ENCODE results near the gene APOLD1. TPM values are rescaled to one million over a fixed set of nuclear protein-coding genes. Genes with fewer than 3 reads are reported as not detected.
"Not testable (repeated sequence)": the region's sequence is repeated elsewhere in the genome, so short reads cannot be mapped to it uniquely, and the experiment has no call there.

The APOLD1 gene
- total RNA-seq, 2 donors from 2014 or later, result 8.7 to 42.2 TPM

DNA sequence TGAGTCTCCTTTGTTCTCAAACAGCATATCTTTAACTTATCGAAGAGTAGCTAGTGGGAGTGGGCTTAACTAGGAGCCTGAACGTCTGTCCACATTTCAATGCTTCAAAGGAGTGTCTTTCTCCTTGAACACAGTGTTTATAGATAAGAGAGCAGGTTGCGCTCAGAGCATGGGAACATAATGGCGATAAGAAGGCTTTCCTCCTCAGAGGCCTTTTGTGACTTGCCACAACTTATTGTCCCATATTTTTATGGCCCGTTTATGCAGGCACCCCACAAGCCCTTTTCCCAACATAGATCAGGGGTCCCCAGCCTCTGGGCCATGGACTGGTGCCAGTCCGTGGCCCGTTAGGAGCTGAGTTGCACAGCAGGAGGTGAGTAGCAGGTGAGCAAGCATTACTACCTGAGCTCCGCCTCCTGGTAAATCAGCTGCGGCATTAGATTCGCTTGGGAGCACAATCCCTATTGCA lies 25.1 kb downstream of the APOLD1 start:
- Mint-ChIP-seq H3K36me3 (ENCODE audit: low read depth) (peaks cover 27% of the 10 kb centered on the region), H3K27me3 (no peaks in the 10 kb centered on the region), H3K4me1 (peaks cover 41% of the 10 kb centered on the region), H3K9me3 (no peaks in the 10 kb centered on the region), H3K27ac (no peak overlapping the region), H3K4me3 (no peak overlapping the region)
- ATAC-seq (replicated peaks), result no peak

DNA sequence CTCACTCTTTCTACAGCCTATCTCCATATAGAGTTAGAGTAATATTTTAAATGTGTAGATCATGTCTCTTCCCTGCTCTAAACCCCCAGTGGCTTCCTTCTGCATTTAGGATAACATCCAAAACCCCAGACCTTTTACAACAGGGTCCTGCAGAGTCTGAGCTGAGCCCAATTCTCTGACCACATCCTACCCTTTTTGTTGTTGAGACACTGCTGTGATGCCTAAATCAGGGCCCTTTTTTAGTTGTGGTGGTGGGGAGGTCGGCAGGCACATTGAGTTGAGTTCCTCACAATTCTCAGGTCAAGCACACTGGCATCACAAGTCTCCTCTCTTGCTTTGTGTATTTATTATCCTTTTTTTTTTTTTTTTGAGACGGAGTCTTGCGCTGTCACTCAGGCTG lies 25.9 kb downstream of the APOLD1 start:
- Mint-ChIP-seq H3K36me3 (ENCODE audit: low read depth) (peaks cover 34% of the 10 kb centered on the region), H3K4me1 (peaks cover 44% of the 10 kb centered on the region), H3K27ac (no peak overlapping the region)

DNA sequence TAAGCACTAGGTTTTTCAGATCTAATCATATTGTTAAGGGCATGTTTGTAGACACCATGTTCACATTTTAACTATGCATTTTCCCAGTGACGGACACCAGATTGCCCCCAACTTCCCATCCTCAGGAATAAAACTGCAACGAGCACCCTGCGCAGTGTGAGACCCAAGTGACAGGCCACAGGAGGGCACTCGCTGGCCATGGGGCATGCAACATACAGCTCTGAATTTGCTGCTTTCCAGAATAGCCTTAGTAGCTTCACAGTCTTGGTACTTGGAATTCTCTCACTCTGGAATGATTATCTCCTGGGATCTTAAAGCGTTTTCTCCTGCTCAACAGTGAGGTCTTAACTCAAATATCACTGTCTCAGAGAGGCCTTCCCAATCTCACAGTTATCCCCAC lies 26.7 kb downstream of the APOLD1 start:
- H3K9me3 Mint-ChIP-seq, result no peaks in the 10 kb centered on the region
- H3K4me1 Mint-ChIP-seq, result peaks cover 43% of the 10 kb centered on the region
- H3K27ac Mint-ChIP-seq, result no peak overlapping the region
- no peaks in the 10 kb centered on the region for H3K27me3 Mint-ChIP-seq
- peaks cover 43% of the 10 kb centered on the region for H3K36me3 Mint-ChIP-seq (ENCODE audit: low read depth)
- no peak overlapping the region for H3K4me3 Mint-ChIP-seq
- no peak for ATAC-seq (replicated peaks)

More for the DNA sequence above, 25.9 kb downstream of the APOLD1 start:
- H3K4me3 Mint-ChIP-seq, result no peak overlapping the region
- no peaks in the 10 kb centered on the region for H3K9me3 Mint-ChIP-seq
- ATAC-seq (replicated peaks), result no peak
- H3K27me3 Mint-ChIP-seq, result no peaks in the 10 kb centered on the region

DNA sequence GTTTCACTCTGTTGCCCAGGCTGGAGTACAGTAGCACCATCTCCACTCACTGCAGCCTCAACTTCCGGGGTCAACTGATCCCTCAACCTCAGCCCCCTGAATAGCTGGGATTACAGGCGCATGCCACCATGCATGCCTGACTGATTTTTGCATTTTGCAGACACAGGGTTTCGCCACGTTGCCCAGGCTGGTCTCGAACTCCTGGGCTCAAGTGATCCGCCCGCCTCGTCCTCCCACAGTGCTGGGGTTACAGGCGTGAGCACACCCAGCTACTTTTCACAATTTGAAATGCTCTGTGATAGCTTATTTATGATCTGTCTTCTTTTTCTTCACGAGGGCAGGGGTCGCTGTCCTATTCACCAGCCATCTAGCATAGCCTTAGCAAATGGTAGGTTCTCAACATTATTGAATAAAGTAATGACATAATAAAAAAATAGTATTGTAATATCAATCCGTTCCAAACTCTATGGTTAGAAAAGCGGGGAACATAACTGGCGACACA lies 27.2 kb downstream of the APOLD1 start:
- ATAC-seq (replicated peaks), result no peak
- Mint-ChIP-seq H3K9me3 (no peaks in the 10 kb centered on the region), H3K27ac (peak overlapping the region; percentile 93), H3K4me3 (peak overlapping the region; percentile 98), H3K27me3 (no peaks in the 10 kb centered on the region), H3K36me3 (ENCODE audit: low read depth) (peaks cover 48% of the 10 kb centered on the region), H3K4me1 (peaks cover 43% of the 10 kb centered on the region)

DNA sequence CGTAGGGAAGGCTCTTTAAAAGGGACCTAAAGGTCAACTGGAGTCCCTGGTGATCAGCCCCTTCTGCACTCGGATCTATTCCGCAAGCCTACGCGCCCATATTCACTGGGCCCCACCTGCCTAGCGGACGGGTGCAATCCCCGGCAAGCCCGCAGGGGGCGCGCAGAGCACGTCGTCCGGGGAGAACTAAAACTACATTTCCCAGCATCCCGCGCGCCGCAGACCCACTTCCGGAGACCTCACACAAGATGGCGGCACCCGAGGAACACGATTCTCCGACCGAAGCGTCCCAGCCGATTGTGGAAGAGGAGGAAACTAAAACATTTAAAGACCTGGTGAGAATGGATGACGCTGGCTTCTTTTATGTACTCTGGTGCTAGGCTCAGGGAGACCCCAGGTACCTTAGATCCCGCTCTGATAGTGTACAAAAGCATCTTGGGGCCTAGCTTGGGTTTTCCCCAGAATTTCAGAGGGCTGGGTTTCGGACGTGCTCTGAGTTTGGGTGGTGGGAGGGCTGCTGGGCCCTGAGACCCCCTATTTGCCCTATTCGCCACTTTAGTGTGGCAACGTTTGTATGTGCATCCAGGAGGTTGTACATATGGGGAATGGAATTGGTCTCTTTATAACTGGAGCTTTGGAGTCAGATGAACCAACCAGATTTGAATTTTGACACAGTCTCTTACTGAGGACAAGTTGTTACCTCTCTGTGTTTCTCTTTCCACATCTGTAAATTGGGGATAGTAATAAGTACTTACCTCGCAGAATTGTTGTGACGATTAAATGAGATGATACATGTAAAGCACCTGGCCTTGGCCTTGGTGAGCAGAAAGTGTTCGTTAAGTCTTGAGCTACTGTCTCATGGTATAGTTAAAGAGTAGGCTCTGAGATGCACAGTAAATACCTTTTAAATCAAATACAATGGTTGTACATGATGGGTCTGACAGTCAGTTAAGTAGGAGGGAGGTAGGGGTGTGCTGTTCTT lies 28.0 kb downstream of the APOLD1 start, which contains the start of gene DDX47:
Gene DDX47 (plus strand): TSS at position 227 of the 982 bp plus-strand sequence. CDS start 22 bp downstream, at position 249.
- H3K9me3 Mint-ChIP-seq, result no peaks in the 10 kb centered on the region
- peak; percentile 92 for ATAC-seq (replicated peaks)

DNA sequence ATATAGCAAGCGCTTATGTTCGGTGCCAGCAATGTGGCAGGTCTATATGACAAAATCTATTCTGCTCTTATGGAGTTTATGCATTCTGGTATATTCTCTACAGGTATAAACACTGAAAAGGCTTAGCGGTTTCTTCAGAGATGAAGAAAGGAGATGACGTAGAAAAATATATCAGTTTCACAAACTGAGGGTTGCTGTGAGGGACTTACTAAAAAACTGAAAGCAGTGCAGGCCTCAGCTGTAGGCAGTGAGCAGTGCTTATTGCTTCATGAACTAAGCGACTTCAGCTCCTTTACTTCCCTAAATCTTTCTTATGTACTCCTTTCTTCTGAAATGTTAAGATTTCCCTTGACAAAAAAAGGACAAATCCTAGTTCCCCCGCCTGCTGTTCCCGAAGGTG lies 32.2 kb downstream of the APOLD1 start:
- H3K27ac Mint-ChIP-seq, result peak overlapping the region; percentile 70
- H3K27me3 Mint-ChIP-seq, result no peaks in the 10 kb centered on the region
- peaks cover 44% of the 10 kb centered on the region for H3K4me1 Mint-ChIP-seq
- ATAC-seq (replicated peaks), result no peak
- H3K36me3 Mint-ChIP-seq (ENCODE audit: low read depth), result peaks cover 97% of the 10 kb centered on the region
- no peak overlapping the region for H3K4me3 Mint-ChIP-seq
- H3K9me3 Mint-ChIP-seq, result no peaks in the 10 kb centered on the region

More for the DNA sequence above, 28.0 kb downstream of the APOLD1 start, which contains the start of gene DDX47:
- Mint-ChIP-seq H3K27me3 (no peaks in the 10 kb centered on the region), H3K36me3 (ENCODE audit: low read depth) (peaks cover 55% of the 10 kb centered on the region), H3K4me1 (peaks cover 37% of the 10 kb centered on the region), H3K27ac (peak within 1 kb of the TSS; percentile 93), H3K4me3 (peak within 1 kb of the TSS; percentile 98)

DNA sequence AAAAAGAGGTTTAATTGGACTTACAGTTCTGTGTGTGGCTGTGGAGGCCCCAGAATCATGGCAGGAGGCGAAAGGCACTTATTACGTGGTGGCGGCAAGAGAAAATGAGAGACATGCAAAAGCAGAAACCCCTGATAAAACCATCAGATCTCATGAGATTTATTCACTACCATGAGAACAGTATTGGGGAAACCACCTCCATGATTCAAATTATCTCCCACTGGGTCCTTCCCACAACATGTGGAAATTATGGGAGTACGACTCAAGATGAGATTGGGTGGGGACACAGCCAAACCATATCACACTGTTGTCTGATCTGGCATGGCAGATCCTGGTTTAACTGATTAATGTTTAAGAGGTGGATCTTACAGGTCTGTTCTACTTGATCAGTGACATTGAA lies 33.2 kb downstream of the APOLD1 start:
- peaks cover 100% of the 10 kb centered on the region for H3K36me3 Mint-ChIP-seq (ENCODE audit: low read depth)
- no peaks in the 10 kb centered on the region for H3K9me3 Mint-ChIP-seq
- H3K27me3 Mint-ChIP-seq, result no peaks in the 10 kb centered on the region
- H3K4me3 Mint-ChIP-seq, result peak overlapping the region; percentile 13
- H3K4me1 Mint-ChIP-seq, result peaks cover 43% of the 10 kb centered on the region
- peak; percentile 32 for ATAC-seq (replicated peaks)
- peak overlapping the region; percentile 70 for H3K27ac Mint-ChIP-seq

DNA sequence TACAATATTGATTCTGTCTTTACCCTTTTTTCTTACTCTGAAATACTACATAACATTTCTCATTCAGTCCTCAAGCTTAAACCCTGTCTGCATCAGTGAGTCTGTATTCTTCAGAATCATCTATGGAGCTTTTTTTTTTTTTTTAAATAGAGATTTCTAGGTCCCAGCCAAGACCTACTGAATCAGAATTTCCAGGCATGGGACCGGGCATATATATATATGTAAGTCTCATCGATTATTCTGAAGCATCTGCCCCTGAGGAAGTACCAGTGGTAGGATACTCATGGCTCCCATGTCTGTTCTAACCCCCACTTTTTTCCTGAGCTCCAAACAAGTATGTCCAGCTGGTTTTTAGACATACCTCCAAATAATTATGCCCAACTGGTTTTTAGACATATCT lies 33.8 kb downstream of the APOLD1 start:
- ATAC-seq (replicated peaks), result no peak
- Mint-ChIP-seq H3K27ac (peak overlapping the region; percentile 70), H3K27me3 (no peaks in the 10 kb centered on the region), H3K4me3 (peak overlapping the region; percentile 13), H3K9me3 (no peaks in the 10 kb centered on the region), H3K36me3 (ENCODE audit: low read depth) (peaks cover 100% of the 10 kb centered on the region), H3K4me1 (peaks cover 39% of the 10 kb centered on the region)

DNA sequence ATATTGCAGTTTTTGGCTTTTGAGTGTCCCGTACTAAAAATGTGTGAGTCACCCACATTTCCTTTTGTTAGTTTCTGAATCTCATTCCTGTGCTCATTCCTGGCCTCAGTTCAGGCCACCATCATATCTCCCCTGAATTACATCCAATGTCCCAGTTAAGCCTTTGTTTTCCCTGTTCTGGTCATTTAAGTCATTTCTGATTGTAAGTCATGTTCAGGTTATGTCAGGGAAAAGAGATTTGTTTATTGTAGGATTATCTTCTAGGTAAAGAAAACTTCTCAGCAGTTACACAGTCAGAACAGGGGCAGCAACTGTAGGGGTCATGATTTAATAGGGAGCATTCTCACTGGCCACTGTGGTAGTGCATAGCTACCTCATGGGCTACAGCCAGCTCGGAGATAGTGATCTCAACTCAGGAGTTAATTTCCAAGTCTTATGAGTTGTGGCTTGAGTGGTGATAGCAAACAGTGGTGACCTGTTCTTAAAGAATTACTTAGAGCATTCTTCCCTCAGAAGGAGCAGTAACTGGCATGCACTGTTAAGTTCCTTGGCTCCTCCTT lies 34.4 kb downstream of the APOLD1 start:
- Mint-ChIP-seq H3K9me3 (no peaks in the 10 kb centered on the region), H3K27me3 (no peaks in the 10 kb centered on the region), H3K4me1 (peaks cover 33% of the 10 kb centered on the region), H3K4me3 (peak overlapping the region; percentile 13), H3K36me3 (ENCODE audit: low read depth) (peaks cover 100% of the 10 kb centered on the region), H3K27ac (peak overlapping the region; percentile 70)
- ATAC-seq (replicated peaks), result peak; percentile 34

DNA sequence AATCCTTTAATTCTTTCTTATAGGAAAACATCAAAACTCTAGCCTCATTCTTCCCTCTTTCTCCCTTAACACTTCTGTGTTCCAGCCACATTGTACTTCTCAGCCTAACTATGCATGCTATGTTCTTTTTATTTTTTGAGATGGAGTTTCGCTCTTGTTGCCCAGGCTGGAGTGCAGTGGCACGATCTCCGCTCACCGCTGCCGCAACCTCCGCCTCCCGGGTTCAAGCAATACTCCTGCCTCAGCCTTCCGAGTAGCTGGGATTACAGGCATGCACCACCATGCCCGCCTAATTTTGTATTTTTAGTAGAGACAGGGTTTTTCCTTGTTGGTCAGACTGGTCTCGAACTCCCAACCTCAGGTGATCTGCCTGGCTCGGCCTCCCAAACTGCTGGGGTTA lies 34.9 kb downstream of the APOLD1 start:
- Mint-ChIP-seq H3K36me3 (ENCODE audit: low read depth) (peaks cover 100% of the 10 kb centered on the region), H3K27ac (peak overlapping the region; percentile 43), H3K4me1 (peaks cover 30% of the 10 kb centered on the region)
- not testable (repeated sequence) for ATAC-seq (replicated peaks); H3K4me3 Mint-ChIP-seq; H3K27me3 Mint-ChIP-seq; H3K9me3 Mint-ChIP-seq

DNA sequence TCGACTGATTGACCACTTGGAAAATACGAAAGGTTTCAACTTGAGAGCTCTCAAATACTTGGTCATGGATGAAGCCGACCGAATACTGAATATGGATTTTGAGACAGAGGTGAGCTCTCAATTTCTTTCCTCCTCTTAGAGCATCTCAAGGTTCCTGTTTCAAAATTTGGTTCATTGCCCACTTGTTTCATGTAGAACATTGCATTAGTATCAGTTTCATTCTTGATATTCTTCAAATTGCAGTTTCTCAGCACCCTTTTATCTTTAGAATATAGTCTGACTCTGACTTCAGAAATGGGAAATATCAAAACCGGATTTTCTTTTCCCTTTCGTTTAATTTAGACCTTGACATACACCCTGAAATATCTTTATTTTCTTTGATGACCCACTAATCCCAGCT lies 36.5 kb downstream of the APOLD1 start:
- no peak for ATAC-seq (replicated peaks)
- Mint-ChIP-seq H3K27me3 (no peaks in the 10 kb centered on the region), H3K9me3 (no peaks in the 10 kb centered on the region), H3K27ac (no peak overlapping the region), H3K4me3 (no peak overlapping the region), H3K4me1 (peaks cover 17% of the 10 kb centered on the region), H3K36me3 (ENCODE audit: low read depth) (peaks cover 100% of the 10 kb centered on the region)

DNA sequence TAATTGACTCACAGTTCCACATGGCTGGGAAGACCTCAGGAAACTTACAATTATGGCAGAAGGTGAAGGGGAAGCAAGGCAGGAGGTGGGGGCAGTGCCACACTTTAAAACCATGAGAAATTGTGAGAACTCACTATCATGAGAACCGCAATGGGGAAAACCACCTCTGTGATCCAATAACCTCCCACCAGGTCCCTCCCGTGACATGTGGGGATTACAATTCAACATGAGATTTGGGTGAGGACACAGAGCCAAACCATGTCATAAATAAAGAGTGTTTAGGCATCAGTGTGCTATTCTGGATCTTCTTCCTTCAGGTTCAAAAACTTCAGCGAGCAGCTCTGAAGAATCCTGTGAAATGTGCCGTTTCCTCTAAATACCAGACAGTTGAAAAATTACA lies 37.4 kb downstream of the APOLD1 start:
- Mint-ChIP-seq H3K36me3 (ENCODE audit: low read depth) (peaks cover 100% of the 10 kb centered on the region), H3K27ac (no peak overlapping the region), H3K27me3 (no peaks in the 10 kb centered on the region), H3K4me3 (no peak overlapping the region), H3K4me1 (peaks cover 17% of the 10 kb centered on the region), H3K9me3 (no peaks in the 10 kb centered on the region)
- ATAC-seq (replicated peaks), result no peak

DNA sequence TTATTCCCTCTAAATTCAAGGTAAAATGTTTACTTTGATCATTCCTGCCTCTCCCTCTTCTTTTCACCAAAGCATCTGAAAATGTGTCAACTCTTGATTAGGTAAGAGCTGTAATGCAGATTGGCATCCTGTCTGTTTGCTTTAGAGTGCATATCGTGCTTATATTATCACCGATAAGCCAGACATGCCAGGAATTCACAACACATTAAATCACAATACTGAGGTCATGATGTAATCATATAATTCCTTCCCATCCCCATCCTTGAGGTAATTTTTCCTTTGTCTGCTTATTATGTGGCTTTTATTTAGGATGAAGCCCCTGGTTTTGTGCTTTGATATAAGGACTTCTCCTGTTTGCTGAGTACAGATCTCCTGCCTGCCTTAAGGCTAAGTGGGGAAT lies 37.8 kb downstream of the APOLD1 start:
- Mint-ChIP-seq H3K36me3 (ENCODE audit: low read depth) (peaks cover 100% of the 10 kb centered on the region), H3K9me3 (no peaks in the 10 kb centered on the region), H3K4me1 (peaks cover 17% of the 10 kb centered on the region), H3K27ac (no peak overlapping the region), H3K4me3 (no peak overlapping the region), H3K27me3 (no peaks in the 10 kb centered on the region)
- no peak for ATAC-seq (replicated peaks)

DNA sequence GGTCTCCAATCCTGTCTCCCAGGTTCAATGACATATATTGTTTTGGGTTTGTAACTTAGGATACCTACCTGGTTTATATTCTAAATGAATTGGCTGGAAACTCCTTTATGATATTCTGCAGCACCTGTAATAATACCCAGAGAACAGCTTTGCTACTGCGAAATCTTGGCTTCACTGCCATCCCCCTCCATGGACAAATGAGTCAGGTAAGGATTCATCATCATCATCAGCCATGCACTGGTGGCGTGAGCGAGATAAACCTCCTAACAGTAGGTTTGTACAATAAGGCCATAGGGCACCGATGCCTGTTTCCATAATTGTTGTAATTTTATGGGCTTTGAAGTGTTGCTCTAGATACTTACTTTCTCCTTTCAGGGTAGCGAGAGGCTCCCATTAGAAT lies 38.4 kb downstream of the APOLD1 start:
- no peak overlapping the region for H3K4me3 Mint-ChIP-seq
- no peak overlapping the region for H3K27ac Mint-ChIP-seq
- peaks cover 100% of the 10 kb centered on the region for H3K36me3 Mint-ChIP-seq (ENCODE audit: low read depth)
- no peaks in the 10 kb centered on the region for H3K27me3 Mint-ChIP-seq
- peaks cover 11% of the 10 kb centered on the region for H3K4me1 Mint-ChIP-seq
- no peak for ATAC-seq (replicated peaks)
- H3K9me3 Mint-ChIP-seq, result no peaks in the 10 kb centered on the region
